HS-5 (cell line): ENCODE results near the gene CCL21.
"Not testable (repeated sequence)": the region's sequence is repeated elsewhere in the genome, so short reads cannot be mapped to it uniquely, and the experiment has no call there.

ENCODE experiments used
- DNase-seq: peaks from one replicate; pipeline ENCODE4 v3.0.0-alpha.2; 2012; ENCODE audit warnings: low read depth

Gene CCL21

GRCh38 chr9:34710023-34710422 lies at the start of gene CCL21:
CCL21 (minus strand) TSS chr9:34710136; CDS start chr9:34710066, 70 bp downstream.
- no peak for DNase-seq

GRCh38 chr9:34759432-34760134 lies 49.6 kb upstream of the CCL21 start:
- DNase-seq, result no peak

GRCh38 chr9:34750320-34750719 lies 40.4 kb upstream of the CCL21 start:
- not testable (repeated sequence) for DNase-seq

GRCh38 chr9:34746526-34746925 lies 36.6 kb upstream of the CCL21 start:
- no peak for DNase-seq

- DNase-seq, result no peak
Measured at GRCh38 chr9:34744295-34745221, 34.6 kb upstream of the CCL21 start.

GRCh38 chr9:34742710-34743109 lies 32.8 kb upstream of the CCL21 start:
- no peak for DNase-seq

- DNase-seq, result no peak
Measured at GRCh38 chr9:34741628-34742027, 31.7 kb upstream of the CCL21 start.

- DNase-seq, result not testable (repeated sequence)
Measured at GRCh38 chr9:34740176-34740575, 30.2 kb upstream of the CCL21 start.

GRCh38 chr9:34737677-34738260 lies 27.8 kb upstream of the CCL21 start:
- no peak for DNase-seq

- no peak for DNase-seq
Measured at GRCh38 chr9:34734720-34735119, 24.8 kb upstream of the CCL21 start.

GRCh38 chr9:34732886-34733285 lies 22.9 kb upstream of the CCL21 start:
- no peak for DNase-seq

- DNase-seq, result no peak
Measured at GRCh38 chr9:34732478-34732877, 22.5 kb upstream of the CCL21 start.

GRCh38 chr9:34723141-34723540 lies 13.2 kb upstream of the CCL21 start:
- DNase-seq, result no peak

- DNase-seq, result not testable (repeated sequence)
Measured at GRCh38 chr9:34719769-34720025, 9.8 kb upstream of the CCL21 start.

- DNase-seq, result no peak
Measured at GRCh38 chr9:34719021-34719768, 9.3 kb upstream of the CCL21 start.

- no peak for DNase-seq
Measured at GRCh38 chr9:34717996-34718614, 8.2 kb upstream of the CCL21 start.

- no peak for DNase-seq
Measured at GRCh38 chr9:34716711-34717110, 6.8 kb upstream of the CCL21 start.

- no peak for DNase-seq
Measured at GRCh38 chr9:34715639-34716215, 5.8 kb upstream of the CCL21 start.

- no peak for DNase-seq
Measured at GRCh38 chr9:34714007-34714406, 4.1 kb upstream of the CCL21 start.

GRCh38 chr9:34712140-34712539 lies 2.2 kb upstream of the CCL21 start:
- no peak for DNase-seq

- no peak for DNase-seq
Measured at GRCh38 chr9:34709196-34709978, 549 bp downstream of the CCL21 start.
